GM19099 (cell line): Measurements from ENCODE around the gene TMEM229B.

Experiments used
- POLR2A ChIP-seq: IDR thresholded peaks from 3 replicates; pipeline ENCODE4 v1.6.1; 2011; ENCODE audit warnings: low read depth; ENCODE audit not compliant: insufficient read length; ENCODE audit errors: extremely low read depth

TMEM229B gene

DNA sequence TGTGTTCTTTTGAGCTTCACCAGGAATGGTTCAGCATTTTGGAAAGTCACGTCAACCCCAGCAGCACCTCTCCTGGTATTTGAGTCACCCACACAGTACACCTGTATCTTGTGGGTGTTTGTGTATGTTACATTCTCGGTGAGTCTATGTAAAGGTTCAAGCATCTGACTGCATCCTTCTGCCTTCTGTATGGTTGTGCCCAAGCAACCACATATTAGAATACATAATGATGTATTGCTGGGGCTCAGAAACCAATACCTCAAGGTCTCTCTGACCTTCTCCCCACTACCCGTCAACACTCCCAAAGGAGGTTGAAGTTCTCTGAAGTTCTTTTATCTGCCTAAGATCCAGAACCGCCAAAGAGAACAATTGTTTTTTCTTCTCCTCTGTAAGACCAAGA lies 9.2 kb upstream of the TMEM229B start:
- TF ChIP-seq POLR2A: no peak

DNA sequence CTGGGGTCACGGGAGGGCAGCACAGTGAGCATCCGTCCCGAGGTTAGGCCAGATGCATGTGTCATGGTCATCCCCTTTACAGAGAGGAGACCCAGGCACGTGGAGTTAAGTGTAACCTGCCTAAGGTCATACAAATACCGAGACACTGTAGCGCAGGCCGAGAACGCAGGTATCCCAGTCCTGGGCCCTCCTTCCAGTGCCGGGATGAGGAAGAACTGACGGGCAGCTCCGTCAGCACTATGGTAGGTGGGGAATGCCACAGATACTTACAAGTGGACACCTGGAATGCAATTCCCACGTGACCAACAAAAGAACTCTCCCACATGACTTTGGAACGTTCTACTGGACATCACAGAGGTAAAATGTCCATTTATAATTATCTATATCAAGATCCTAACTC lies 8.7 kb upstream of the TMEM229B start:
- no peak for TF ChIP-seq POLR2A

DNA sequence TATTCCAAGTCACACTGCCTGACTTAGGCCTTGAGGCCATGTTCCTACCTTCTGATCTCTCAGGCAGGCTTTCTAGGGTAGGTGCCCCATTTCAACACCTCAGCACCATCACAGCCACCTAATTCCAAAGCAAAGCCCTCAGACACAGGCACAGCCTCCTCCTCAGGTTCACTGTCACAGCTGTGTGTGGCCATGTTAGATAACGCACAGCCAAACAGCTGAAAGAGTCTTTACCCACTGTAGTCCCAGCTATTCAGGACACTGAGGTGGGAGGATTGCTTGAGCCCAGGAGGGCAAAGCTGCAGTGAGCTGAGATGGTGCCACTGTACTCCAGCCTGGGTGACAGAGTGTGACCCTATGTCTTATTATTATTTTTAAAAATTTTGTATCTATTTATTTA lies 7.3 kb upstream of the TMEM229B start:
- no peak for TF ChIP-seq POLR2A

DNA sequence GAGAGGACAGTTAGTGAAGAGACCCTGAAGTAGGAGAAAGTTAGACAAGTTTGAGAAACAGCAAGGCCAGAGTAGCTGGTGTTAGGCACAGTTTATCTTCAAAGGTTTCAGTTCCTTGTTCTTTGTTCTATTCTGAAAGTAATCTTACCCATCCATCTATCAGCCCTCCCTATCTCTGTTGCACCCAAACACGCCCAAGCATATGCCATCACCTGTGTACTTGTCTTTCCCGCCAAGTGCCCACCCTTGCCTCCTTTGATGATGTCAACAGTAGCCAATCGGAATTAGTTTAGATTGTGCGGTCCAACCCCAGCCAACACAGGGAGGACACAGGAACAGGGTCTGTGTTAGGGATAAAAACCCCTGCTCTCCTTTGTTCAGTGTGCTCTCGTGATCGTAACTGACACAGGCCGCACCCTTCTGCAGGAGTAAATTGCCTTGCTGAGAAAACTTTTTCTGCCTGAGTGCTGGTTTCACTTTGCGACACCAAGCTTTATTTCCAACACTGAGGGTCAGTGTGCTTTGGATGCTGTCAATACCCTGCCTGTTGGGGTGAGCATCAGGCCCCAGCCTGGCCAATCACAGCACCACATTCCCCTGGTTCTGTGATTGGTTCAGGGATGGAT lies 4.7 kb upstream of the TMEM229B start:
- TF ChIP-seq POLR2A: no peak

DNA sequence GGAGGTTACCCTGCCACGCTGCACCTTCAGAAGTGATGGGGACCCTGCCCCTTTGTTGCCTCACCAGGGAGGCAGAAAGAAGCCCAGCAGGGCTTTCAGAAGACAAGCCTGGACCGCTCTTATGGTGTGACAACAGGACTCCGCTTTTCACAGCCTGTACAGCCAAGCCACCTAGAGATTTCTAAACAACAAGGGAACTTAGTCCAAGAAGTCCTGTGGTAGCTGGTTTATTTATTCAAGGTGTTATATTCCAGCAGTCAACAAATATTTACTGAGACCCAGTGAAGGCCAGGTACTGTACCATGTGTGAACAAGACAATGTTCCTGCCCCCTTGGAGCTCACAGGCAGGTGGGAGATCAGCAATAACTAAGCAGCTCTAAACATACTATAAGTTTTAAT lies 4.0 kb upstream of the TMEM229B start:
- TF ChIP-seq POLR2A: no peak

DNA sequence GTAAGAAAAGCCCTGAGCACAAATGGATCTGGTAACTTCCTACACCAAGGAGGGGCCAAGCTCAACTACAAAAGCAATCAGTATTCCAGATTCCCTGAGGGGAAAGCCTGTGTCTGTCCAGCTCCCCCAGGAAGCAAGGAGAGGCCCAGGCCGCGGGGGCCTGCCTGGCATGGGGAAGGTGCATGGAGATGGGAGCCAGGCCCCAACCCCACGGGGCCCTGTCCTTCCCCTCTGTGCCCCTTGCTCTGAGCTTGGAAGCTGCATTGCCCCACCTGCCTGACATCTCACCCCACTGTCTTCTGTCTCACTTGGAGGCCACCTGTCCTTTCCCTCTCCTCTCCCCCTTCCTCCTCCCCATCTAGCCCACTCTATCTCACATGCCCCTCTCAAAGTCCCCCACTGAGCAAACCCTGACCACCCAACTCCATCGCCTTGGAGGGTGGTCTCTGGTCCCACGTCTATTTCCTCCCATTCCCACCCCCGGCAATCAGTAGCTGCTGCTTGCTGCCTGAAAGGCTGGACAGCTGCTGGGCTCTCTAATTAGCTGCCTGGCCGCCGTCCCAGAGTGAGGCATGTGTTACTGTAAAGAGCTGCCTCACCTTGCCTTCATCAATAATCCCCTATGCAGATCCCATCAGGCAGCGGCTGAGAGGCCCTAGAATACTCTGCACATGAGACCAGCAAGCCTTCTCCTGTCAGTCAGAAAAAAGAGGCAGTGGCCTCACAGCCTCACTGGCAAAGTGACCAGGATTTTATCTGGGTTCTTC lies 3.4 kb upstream of the TMEM229B start:
- TF ChIP-seq POLR2A: no peak

DNA sequence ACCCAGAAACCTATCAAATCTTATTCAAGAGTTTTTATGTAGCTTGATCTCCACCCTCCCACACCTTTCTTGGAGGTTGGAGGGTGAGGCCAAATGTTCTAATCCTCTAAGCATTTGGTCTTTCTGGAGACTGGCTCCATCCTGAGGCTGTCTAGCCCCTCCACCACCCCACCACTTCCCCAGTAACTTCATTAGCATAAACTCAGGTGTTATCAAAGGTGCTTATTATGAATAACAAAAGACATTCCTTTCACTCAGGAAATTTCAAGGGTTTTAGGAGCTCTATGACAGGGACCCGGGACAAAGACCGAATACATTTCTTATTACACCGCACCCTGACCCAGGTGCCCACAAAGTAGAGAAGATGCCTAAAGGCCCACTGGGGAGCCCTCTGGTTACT lies 2.8 kb upstream of the TMEM229B start:
- no peak for TF ChIP-seq POLR2A

DNA sequence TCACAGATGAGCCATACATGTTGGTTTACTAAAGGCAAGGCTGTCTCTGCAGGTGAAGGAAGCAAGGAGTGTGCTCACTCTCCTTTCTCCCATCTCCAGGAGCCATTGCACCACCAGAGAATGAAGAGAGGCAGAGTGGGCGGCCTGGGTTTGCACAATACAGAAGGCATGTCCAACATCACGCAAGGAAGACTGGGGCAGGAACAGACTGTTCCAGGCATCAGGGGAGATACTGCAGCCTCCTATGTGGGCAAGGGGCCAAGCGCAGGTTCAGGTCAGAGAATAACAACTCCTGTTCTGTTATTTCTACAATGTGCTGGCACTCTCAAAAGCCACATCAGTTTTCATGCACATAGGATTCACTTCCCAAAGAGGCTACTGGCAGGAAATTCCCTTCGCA lies 1.7 kb upstream of the TMEM229B start:
- no peak for TF ChIP-seq POLR2A

DNA sequence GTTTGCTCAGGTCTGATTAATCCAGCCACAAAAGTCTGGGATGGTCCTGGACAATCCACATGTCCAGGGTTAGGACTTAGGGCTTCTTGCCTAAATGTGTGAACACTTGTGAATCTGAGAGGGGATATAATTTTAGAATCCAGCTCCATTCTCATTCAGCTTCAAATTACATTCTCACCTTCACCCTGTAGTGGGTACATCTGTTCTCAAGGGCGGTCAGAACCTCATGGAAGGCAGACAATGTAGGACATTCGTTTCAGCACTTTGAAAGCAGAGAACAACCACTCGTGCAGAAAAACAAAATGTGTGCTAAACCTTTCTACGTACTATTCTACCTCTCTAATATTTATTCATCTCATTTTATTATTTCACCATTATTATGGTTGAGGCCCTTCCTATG lies 1.2 kb downstream of the TMEM229B start:
- no peak for TF ChIP-seq POLR2A

DNA sequence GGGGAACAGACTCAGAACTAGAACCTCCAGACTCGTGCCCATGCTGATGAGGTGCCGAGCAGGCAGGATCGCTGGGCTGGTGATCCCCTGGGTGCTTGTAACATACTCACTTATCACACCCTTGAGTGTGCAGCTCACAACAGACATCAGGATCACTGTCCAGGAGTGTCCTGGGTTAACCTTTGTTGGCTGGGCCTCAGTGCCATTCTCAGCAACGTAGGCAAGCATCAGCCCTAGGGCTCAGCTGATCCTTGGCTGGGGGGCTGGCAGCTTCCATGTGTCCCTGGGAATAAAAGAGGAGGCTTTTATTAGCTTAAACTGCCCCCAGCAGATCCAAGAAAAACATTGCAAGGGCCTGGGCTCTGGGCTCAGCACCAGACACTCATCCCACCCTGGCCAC lies 1.6 kb downstream of the TMEM229B start:
- TF ChIP-seq POLR2A: no peak

DNA sequence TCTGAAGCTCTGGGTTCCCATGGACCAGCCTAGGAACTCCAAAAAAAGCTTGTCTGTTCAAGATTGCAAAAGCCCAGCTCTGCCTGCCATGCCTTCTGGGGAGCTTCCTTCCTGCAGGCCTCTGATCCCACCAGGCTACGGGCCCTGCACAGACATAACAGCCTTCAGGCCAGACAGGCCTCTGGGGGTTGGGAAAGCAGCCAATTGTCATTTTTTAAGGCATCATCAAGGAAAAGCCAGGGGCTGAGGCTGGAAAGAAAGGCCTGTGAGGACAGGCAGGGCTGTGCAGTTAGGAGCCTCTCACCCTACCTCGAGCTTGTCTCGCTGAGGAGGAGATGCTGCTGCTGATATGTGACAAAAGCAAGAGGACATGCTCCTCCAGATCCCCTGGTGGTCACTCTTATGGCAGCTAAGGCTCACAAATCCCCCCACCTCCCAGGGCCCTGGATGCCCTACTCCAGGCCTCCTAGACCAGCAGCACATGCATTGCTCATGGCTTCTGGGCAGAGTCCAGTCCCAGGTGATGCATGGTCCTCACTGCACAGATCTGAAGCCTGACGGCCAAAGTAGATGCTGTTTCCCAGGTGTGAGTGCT lies 2.9 kb downstream of the TMEM229B start:
- no peak for TF ChIP-seq POLR2A

DNA sequence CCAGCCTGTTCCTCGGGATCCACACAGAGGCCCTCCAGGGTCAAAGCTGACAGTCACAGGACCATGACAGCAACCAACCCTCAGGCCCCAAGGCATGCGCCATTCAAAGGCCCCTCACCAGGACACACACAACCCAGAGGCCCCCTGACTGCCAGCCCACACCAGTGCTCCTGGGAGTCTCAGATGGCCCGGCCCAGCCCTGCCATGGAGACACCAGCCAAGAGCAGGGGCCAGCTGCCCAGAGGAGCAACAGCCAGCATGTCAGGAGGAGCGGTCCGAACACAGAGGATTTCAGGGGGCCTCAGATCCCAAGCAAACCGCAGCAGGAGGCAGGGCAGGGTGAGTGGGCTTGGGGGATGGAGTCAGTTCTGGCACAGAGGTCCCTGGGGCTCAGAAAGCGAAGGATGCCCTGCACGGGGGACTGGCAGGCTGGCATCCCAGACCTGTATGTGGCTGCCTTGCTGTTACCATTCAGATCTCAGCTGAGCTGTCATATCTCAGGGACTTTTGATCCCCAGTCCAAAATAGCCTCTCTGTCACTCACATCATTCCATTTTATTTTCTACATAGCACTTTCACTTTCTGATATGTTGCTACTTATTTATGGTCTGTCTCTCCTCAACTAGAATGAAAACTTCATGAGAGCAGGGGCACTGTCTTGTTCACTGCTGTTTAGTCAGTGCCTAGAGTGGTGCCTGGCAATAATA lies 4.8 kb downstream of the TMEM229B start:
- TF ChIP-seq POLR2A: no peak

DNA sequence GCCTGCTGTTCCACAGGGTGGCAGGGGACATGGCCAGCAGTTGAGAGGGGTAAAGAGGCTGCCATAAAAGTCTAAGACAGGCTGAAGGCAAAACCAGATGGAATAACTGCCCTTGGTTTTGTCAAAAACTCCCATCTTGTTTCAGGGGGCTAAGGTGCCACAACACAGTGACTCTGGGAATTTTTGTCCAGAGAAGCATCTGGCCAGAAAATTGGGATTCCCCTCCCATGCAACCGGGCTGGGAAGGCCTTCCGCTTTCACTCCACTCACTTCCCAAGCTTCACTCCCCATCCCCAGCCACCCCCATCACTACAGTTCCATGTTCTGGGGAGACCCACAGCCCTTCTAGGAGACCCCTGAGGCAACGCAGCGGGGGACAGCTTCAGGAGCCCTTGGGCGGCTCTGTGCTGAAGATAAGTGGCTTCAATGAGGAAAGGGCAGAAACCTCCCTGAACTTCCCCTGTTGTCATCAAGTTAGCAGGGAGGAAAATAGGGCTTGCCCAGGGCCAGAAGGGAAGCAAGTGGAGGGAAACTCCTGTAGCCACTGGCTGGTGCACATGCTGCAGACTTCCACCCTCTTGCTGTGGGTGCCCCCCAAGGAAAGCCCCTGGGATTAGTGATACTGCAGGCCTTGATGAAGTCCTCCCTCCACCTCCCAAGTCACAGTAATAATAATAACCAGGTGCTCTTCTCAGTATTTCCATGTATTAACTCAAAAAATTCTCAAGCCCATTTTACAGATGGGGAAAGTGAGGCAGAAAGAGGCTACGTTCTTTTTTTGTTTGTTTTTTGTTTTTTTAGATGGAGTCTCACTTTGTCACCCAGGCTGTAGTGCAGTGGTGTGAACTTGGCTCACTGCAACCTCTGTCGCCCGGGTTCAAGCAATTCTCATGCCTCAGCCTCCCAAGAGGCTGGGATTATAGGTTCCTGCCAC lies 6.0 kb downstream of the TMEM229B start:
- TF ChIP-seq POLR2A: no peak

DNA sequence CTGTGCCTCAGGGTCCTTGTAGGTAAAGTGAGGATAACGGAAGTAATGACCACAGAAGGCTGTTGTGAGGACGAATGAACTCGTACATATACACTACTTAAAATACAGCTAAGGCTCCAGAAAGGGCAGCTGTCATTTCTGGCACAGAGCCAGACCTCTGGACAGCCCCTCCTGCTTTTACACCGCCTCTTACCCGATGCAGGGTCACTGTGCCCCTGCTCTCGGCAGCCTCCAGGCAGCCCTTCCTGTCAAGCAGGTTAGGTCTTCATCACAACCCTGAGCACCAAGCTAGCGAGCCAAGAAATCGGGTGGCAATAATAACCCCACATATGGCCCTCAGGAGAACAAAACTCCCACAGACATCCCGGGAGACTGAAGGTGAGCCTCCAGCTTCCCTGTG lies 8.5 kb downstream of the TMEM229B start:
- TF ChIP-seq POLR2A: no peak

DNA sequence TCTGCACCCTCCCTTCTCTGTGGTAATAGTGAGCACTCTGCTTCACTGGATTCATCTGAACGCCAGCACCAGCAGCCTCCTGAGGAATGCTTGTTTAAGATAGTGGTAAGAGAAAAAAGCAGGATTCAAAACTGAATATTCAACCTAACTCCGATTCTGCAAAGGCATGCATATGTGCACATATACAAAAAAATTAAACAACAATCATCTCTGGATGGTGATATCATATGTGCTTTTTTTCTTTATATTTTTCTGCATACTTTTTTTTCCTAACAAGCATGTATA lies 9.8 kb downstream of the TMEM229B start:
- TF ChIP-seq POLR2A: no peak
